Thyroid gland (tissue), 4 donors: ENCODE results near the gene SUSD3. TPM values are rescaled to one million over a fixed set of nuclear protein-coding genes. Genes with fewer than 3 reads are reported as not detected.

Experiments
- DNase-seq, 2 donors: peaks; one replicate each; pipeline ENCODE4 v3.0.0-alpha.2; 2019
- H3K27ac ChIP-seq, 3 donors: fragments of 200-600 bp; sonication (generic); 1 replicate in 2 of 3; 2 replicates in 1 of 3; pipeline ENCODE4 v1.5.1; 2016 to 2019; ENCODE audit warnings: mild to moderate bottlenecking in 1 of 3, moderate library complexity in 1 of 3
- H3K27me3 ChIP-seq: fragments of 200-600 bp; sonication (generic); one replicate; pipeline ENCODE4 v1.5.1; 2019
- H3K36me3 ChIP-seq, 2 donors: fragments of 200-600 bp; sonication (generic); one replicate each; pipeline ENCODE4 v1.5.1; 2016 to 2019
- H3K4me1 ChIP-seq, 2 donors: fragments of 200-600 bp; sonication (generic); one replicate each; pipeline ENCODE4 v1.5.1; 2017 to 2019
- H3K4me3 ChIP-seq, 3 donors: fragments of 200-600 bp; sonication (generic); replicated peaks in 1 of 3; 1 replicate in 2 of 3; 2 replicates in 1 of 3; pipeline ENCODE4 v1.5.1; 2016; ENCODE audit warnings: mild to moderate bottlenecking in 1 of 3
- H3K9me3 ChIP-seq: fragments of 200-600 bp; sonication (generic); one replicate; pipeline ENCODE4 v1.5.1; 2017
- POLR2A ChIP-seq, 2 donors: fragments of 450-650 bp; IDR thresholded peaks; one replicate each; pipeline ENCODE4 v1.6.1; 2017; ENCODE audit warnings: antibody characterized with exemption in 2 of 2, mild to moderate bottlenecking in 2 of 2, moderate library complexity in 1 of 2
- WGBS, 2 donors: methylation state at CpG; one replicate each; pipeline ENCODE4 v1.1.5; 2017; 5-methylcytosine and 5-hydroxymethylcytosine counted together
- intact Hi-C: fragments of 100-400 bp; cut with DNase I; formaldehyde crosslinking; loops from one replicate; pipeline ENCODE4 v1.15.1; 2023
- total RNA-seq, 4 donors: library from RNA; depleted of rRNA; stranded (reverse); fragments of >200 nt; gene quantifications; one replicate each; pipeline ENCODE4 v1.2.3, GENCODE V29; 2016
- TF ChIP-seq, protein P1 (sequence below), 6 experiments: fragments of 200-600 bp in 3 of 6; fragments of 450-650 bp in 3 of 6; sonication (generic) in 3 of 6; IDR thresholded peaks; one replicate each; pipeline ENCODE4 v1.5.1; 2016 to 2019; ENCODE audit warnings: antibody characterized with exemption in 6 of 6, mild to moderate bottlenecking in 2 of 6, inconsistent platforms in 1 of 6, moderate library complexity in 1 of 6

SUSD3 gene
- total RNA-seq, 4 donors from 2014 or later, result 3.6 to 12.6 (median 5.5) TPM

- Histone ChIP-seq H3K9me3 (no peaks in the 10 kb centered on the region), H3K4me3 (no peak overlapping the region), H3K4me1 (peaks cover 0 to 5% of the 10 kb centered on the region in 2 donors), H3K36me3 (peaks cover 5 to 6% of the 10 kb centered on the region in 2 donors), H3K27me3 (no peaks in the 10 kb centered on the region), H3K27ac (no peak overlapping the region)
- 81 to 90% methylated on average over 13 to 14 of the region's 14 CpGs for WGBS, 2 donors
- peak in 1 of 2 donors; percentile 0 for DNase-seq
- TF ChIP-seq, protein P1, sequence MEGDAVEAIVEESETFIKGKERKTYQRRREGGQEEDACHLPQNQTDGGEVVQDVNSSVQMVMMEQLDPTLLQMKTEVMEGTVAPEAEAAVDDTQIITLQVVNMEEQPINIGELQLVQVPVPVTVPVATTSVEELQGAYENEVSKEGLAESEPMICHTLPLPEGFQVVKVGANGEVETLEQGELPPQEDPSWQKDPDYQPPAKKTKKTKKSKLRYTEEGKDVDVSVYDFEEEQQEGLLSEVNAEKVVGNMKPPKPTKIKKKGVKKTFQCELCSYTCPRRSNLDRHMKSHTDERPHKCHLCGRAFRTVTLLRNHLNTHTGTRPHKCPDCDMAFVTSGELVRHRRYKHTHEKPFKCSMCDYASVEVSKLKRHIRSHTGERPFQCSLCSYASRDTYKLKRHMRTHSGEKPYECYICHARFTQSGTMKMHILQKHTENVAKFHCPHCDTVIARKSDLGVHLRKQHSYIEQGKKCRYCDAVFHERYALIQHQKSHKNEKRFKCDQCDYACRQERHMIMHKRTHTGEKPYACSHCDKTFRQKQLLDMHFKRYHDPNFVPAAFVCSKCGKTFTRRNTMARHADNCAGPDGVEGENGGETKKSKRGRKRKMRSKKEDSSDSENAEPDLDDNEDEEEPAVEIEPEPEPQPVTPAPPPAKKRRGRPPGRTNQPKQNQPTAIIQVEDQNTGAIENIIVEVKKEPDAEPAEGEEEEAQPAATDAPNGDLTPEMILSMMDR (IDR thresholded peaks at IDR 0.05), result no peak
- intact Hi-C loops, result no loop called here
Measured at GRCh38 chr9:93107151-93107824, 48.8 kb downstream of the SUSD3 start.

- Histone ChIP-seq H3K27ac (no peak overlapping the region), H3K4me3 (no peak overlapping the region), H3K9me3 (no peaks in the 10 kb centered on the region), H3K36me3 (peaks cover 5 to 6% of the 10 kb centered on the region in 2 donors), H3K27me3 (no peaks in the 10 kb centered on the region), H3K4me1 (peaks cover 0 to 5% of the 10 kb centered on the region in 2 donors)
- DNase-seq, result no peak
- 89 to 90% methylated on average over 6 of the region's 6 CpGs for WGBS, 2 donors
- no peak for TF ChIP-seq POLR2A (IDR thresholded peaks at IDR 0.05)
- TF ChIP-seq, protein P1 (IDR thresholded peaks at IDR 0.05), result no peak
- intact Hi-C loops, result no loop called here
Measured at GRCh38 chr9:93107825-93108161, 49.3 kb downstream of the SUSD3 start.

DNA sequence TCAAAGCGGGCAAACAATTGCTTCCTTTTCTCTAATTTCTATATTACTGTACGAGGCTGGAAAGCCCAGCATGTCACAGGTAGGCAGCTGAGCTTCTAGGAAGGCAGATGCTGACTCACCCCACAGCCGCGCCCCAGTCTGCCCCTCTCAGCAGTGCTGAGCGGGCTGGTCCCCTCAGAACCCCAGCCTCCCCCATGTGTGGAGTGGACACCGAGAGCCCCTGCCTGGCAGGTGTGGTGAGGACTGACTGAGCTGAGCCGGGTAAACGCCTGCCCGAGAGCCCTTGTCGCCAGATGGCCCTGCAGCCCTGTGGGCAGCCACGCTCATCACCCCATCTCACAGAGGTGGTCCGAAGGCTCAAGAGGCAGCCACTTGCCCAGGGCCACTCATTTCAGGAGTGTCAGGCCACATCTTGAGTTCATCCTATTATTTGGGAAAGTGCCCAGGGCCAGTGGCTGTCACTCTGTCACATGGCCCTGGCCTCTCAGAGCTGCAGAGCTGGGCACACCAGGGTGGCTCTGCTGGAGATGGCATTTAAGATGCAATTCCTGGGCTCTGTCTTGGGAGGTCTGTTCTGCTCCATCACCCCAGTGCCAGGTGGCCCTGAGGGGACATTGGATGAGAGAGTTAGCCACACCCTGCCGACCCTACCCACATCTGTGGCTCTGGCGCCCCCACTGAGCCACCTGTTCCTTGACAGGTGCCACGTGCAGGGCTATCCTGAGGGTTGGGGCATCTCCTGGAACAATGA lies 50.0 kb downstream of the SUSD3 start:
- Histone ChIP-seq H3K4me1 (peaks cover 0 to 5% of the 10 kb centered on the region in 2 donors), H3K4me3 (no peak overlapping the region), H3K27me3 (no peaks in the 10 kb centered on the region), H3K9me3 (no peaks in the 10 kb centered on the region), H3K36me3 (peaks cover 5 to 6% of the 10 kb centered on the region in 2 donors), H3K27ac (no peak overlapping the region)
- intact Hi-C loops, result no loop called here
- WGBS, 2 donors, result 71 to 79% methylated on average over 5 to 7 of the region's 15 CpGs
- DNase-seq, result no peak
- TF ChIP-seq, protein P1 (IDR thresholded peaks at IDR 0.05), result no peak
- no peak for TF ChIP-seq POLR2A (IDR thresholded peaks at IDR 0.05)

DNA sequence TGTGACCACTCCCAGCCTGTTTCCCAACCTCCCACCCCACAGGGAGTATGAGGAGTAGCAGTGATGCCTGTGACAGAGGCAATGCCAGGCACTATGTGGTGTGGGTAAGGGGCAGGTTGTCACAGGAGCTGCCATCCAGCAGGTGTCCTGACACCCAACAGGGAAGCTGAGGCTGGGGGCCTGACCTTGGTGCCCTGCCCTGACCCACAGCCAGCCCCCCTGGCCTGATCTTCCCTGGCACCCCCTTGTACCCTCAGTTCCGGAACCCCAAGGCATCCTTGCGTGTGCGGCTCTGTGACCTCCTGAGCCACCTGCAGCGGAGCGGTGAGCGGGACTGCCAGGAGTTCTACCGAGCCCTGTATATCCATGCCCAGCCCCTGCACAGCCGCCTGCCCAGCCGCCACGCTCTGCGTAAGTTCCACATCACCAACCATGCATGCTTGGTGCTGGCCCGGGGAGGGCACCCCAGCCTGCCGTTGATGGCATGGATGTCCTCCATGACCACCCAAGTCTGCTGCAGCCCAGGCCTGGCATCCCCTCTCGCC lies 51.9 kb downstream of the SUSD3 start:
- no peak for TF ChIP-seq POLR2A (IDR thresholded peaks at IDR 0.05)
- TF ChIP-seq, protein P1 (IDR thresholded peaks at IDR 0.05), result no peak

DNA sequence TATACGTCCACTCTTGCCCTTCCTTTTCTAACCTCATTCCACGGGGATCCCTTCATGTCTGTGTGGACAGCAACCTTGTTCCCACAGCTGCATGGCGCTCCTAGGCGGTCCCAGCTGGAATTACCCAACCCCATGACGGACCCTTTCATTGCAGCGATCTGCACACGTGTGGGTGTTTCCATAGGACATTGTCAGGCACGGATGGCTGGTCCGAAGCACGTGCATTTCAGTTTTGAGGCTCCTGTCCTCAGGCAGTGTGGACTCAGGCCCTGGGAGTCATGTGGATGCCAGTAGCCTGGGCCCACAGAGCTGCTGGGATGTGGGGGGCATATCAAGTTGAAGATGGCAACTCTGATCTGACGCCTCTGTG lies 52.5 kb downstream of the SUSD3 start:
- H3K4me1 ChIP-seq, result peaks cover 1 to 10% of the 10 kb centered on the region in 2 donors
- no peak for DNase-seq
- no peak overlapping the region for H3K27ac ChIP-seq
- H3K9me3 ChIP-seq, result no peaks in the 10 kb centered on the region
- TF ChIP-seq, protein P1 (IDR thresholded peaks at IDR 0.05), result no peak
- no peak for TF ChIP-seq POLR2A (IDR thresholded peaks at IDR 0.05)
- H3K27me3 ChIP-seq, result no peaks in the 10 kb centered on the region
- H3K4me3 ChIP-seq, result no peak overlapping the region
- WGBS, 2 donors, result 94 to 95% methylated on average over 10 to 11 of the region's 11 CpGs
- H3K36me3 ChIP-seq, result peaks cover 5 to 6% of the 10 kb centered on the region in 2 donors
- intact Hi-C loops, result loop anchor here (5.0 to 10.0 kb wide), 2 partner anchors 106 to 191 kb away; no protein-coding TSS in a partner anchor

More for the DNA sequence above, 51.9 kb downstream of the SUSD3 start:
- H3K4me1 ChIP-seq, result peaks cover 0 to 5% of the 10 kb centered on the region in 2 donors
- no peak for DNase-seq
- H3K36me3 ChIP-seq, result peaks cover 5 to 6% of the 10 kb centered on the region in 2 donors
- H3K4me3 ChIP-seq, result no peak overlapping the region
- WGBS, 2 donors, result 93 to 94% methylated on average over 7 to 11 of the region's 14 CpGs
- intact Hi-C loops, result loop anchor here (5.0 to 10.0 kb wide), 2 partner anchors 106 to 192 kb away; no protein-coding TSS in a partner anchor
- no peaks in the 10 kb centered on the region for H3K27me3 ChIP-seq
- no peak overlapping the region for H3K27ac ChIP-seq
- no peaks in the 10 kb centered on the region for H3K9me3 ChIP-seq
